NCI-H1436 (cell line): ENCODE measurements around the gene TUSC2.
"Not testable (repeated sequence)": the region's sequence is repeated elsewhere in the genome, so short reads cannot be mapped to it uniquely, and the experiment has no call there.

Source experiments
- DNase-seq: peaks from one replicate; lab custom pipeline; 2025; lab: John Stamatoyannopoulos, UW

TUSC2 gene

DNA sequence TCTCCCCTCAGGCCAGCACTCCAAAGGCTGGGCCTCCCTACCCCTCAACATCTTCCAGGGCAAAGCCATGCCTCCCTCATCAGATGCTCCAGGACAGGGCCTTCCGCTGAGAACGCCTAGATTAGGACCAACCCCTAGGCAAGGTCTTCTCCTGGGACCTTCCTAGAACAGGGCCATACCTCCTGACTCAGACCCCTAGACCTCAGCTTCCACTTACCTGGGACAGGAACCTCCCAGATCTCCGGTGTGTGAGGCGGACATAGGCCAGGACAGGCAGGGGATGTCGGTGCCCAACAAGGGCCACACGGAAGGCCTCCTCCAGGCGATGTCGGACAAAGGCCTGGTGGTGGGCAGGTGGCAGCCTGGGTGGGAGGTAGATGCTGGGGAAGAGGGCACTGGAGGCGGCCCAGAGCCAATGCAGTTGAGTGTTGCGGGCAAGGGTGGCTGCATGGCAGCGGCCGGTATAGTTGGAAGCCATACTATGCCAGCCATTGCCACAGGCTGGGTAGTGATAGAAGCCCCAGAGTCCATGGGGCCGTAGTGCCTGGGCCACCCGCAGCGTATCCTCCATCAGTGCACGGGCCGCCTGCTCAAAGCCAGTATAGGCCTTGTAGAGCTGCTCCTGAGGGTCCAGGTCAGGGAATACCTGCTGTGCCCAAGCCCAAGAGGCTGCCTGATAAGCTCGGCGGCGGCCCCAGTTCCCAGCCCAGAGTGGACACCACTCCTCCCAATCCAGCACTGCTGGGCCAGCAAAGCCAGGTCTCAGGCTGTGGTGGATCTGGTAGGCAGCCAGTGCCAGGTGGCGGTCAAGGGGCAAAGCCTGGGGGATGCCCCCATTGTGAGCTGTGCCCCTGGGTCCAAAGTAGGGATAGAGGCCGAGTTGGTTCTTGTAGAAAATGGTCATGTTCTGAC is 33.3 kb downstream of the TUSC2 start:
- no peak for DNase-seq

DNA sequence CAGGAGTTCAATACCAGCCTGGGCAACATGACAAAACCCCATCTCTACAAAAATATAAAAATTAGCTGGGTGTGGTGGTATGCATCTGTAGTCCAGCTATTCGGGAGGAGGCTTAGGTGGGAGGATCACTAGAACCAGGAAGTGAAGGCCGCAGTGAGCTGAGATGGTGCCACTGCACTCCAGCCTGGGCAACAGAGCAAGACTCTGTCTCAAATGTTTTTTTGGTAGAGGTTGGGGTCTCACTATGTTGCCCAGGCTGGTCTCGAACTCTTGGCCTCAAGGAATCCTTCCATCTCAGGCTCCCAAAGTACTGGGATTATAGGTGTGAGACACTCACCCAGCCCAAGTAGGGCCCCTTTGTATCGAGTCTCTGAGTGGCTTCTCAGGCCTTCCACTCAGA is 33.9 kb downstream of the TUSC2 start:
- DNase-seq, result no peak

DNA sequence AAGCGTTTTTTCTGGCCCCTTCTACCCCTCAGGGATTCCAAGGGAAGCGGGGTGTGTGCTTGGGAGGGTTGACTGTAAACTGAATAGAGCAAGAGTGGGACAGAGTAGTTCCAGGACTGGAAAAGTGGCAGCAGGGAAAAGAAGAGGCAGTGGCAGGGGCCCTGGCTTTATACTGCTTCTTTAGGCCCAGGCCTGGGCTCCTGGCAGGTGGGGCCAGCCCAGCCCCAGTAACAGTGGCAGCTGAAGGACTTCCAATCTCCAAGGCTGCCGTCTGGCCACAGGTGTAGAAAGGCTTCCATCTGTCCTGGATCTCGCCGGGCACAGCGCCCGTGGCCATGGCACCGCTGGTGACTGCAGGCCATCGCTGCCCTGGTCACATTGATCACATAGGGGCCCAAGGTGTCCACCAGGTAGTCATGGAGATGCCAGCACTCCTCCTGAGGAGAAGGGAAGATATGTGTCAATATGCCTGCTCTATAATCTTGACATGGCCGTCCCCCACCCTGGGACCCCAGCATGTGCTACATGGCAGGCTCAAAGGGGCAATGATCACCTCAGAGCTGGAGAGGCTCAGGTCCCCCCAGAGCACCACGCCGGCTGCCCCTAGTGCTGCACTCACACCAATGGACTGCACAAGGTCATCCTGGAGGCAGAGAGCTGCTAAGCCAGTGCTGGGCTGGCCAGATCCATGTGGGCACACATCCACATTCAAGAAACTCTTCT is 34.8 kb downstream of the TUSC2 start:
- no peak for DNase-seq

DNA sequence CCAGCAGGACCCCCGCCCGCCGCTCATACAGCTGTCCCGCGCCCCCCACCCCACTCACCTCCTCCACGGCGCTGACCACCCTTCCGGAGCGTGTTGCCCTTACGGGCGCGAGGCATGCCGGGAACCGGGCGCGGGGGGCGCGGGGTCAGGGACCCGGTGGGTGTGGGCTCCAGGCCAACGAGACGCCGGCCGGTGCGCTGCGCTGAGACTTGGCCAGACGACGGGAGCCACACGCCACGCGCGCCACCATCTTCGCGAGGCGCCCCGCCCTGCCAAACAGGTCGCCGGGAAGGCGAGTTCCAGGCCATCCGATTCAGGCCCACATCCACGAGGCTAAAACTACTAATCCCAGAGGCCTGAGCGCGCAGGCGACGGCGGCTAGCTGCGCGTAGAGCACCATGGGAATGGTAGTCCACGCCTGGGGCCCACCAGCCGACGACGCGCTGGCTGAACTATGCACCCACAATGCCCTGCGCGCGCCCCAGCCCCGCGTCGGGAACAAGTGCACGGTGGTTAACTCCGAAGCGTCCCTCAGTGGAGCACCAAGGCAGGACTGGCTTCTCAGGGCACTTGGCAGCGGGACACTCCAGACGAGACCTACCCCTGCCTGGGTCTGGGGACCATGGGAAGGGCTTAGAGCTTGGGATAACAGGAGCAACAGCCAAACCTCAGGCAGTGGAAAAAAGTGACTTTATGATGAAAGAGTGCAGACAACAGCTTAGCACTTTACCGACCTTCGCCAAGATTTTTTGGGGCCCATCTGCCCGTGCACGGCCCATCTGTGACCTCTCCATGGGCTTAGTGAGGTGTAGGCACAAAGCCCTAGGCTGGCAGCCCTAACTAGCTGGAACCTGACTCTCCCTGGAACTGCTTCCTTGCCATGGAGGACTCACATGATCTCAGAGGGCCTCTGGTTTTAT is 35.6 kb downstream of the TUSC2 start, which contains the start of gene IFRD2:
Gene IFRD2 (minus strand): TSS at position 271 of the 920 bp plus-strand sequence. CDS start 155 bp downstream, at position 116.
- peak; percentile 83 for DNase-seq

DNA sequence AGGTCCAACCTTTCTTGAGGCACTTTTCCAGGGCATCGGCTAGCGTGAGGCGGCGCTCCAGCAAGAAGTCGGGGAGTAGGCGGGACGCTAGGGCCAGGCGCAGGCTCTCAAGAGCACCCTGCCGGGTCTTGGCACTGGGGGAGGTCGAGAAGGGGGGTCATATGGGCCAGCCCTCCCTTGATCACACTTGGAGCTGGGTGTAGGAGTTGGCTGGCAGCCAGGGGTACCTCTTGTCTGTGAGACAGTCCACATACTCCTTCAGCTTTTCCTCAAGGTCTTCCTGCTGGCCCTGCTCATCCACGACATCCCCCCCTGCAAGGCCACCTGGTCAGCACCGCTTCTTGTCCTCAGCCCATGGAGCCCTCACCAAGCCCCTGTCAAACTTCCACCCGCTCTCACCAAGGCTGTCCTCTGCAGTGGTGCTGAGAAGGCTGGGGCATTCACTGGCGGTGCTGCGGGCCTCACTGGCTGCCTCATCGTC is 37.8 kb downstream of the TUSC2 start:
- no peak for DNase-seq

DNA sequence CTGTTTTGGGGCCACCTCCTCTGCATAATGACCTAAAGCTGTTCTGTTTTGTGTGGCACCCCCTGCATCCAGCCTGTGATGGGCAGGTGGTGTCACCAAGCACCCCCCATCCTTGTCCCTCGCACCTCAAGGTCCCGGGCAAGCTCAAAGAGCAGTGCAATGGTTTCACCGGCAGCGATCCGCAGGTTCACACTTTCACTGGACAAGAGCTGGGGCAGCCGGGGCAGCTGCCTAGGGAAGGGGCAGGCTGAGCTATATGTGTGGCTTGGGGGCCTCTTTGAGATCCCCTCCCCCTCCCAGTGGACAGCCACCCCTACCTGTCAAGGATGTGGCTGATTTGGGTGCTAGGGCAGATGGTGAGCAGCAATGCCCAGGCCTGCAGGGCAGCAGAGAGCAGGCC is 38.9 kb downstream of the TUSC2 start:
- no peak for DNase-seq

DNA sequence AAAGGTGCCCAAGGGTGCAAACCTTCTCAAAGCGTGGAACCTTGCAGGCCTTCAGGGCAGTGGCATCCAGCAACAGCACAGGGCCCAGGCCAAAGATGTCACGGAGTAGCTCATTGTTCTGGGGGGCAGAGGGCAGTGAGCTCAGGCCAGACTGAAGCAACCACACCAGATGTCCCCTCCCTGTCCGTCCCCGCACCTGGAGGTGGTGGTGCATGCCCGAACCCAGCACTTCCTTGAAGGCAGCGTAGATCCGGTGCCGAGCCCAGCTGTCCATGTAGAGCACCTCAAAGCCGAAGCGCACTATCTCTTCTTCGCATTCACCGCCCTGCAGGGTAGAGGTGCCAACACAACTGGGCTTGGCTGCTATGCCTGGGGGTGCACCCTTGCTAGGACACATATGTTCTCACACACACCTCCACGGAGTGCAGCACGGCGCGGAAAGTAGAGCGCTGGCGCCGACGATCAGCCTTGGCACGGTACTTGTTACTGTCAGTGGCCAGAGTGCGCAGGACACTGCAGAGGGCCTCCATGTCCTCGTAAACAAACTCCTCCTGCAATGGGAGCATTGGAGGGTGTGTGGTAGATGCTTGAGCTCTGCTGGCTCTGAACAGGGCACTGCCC is 39.5 kb downstream of the TUSC2 start:
- DNase-seq, result no peak

DNA sequence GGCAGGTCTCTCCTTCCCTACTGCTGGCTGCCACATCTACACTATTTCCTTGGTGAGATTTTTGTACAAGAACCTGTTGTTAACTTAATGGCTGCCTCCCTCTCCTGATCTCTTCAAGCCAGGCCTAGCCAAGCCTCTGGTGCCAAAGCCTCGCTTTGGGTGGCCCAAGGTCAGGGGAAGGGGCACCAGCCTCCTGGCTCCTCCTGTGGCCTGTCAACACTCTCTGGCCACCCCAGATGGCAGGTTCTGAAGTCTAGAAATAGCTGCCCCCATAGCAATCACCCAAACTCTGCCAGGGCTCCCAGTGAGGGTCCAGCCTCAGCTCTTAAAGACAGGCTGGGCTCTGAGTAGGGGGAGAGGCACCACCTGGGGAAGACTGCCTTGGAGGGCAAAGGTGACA is 40.8 kb downstream of the TUSC2 start:
- no peak for DNase-seq

DNA sequence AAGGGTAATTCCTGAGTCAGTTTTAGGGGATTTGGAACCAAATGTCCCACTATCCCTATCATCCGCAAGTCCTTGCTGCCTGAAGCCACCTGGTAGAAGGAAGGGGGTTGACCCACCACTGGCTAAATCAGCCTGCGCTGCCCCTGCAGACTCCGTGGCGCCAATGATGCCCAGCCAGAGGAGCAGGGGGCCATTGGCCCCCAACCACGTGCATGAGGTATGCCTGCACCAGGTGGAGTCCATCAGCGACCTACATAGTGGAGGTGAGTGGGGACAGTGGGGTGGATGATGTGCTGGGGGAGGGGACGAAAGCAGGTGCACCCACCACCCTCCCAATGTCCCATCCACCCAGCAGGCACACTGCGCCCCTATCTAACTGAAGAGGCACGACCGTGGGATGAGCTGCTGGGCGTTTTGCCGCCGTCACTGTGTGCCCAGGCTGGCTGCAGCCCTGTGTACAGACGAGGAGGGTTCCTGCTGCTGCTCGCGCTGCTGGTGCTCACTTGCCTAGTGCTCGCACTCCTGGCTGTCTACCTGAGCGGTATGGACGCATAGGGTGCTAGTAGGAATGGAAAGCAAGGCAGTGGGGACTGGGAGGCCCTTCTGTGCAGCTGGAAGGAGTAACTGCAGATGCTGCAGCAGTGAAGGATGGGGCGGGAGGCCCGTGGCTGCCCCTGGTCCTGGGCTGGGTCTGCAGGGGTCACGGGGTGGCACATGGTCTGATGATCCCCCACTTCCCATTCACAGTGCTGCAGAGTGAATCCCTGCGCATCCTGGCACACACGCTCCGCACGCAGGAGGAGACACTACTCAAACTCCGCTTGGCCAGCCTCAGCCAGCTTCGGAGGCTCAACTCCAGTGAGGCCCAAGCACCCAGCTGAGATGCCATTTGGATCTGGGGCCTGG is 41.4 kb downstream of the TUSC2 start:
- no peak for DNase-seq

DNA sequence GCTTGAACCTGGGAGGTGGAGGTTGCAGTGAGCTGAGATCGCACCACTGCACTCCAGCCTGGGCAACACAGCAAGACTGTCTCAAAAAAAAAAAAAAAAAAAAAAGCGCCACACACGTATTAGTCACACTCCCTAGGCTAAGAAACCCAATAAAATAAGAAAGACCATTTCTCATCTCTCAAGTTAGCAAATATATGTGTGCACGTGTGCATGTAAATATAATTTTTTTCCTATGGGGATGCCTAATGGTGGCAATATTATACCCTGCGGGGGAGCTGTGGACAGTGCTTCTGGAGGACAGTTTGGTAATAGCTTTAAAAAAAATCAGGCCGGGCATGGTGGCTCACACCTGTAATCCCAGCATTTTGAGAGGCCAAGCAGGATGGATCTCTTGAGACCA is 43.9 kb downstream of the TUSC2 start:
- not testable (repeated sequence) for DNase-seq

DNA sequence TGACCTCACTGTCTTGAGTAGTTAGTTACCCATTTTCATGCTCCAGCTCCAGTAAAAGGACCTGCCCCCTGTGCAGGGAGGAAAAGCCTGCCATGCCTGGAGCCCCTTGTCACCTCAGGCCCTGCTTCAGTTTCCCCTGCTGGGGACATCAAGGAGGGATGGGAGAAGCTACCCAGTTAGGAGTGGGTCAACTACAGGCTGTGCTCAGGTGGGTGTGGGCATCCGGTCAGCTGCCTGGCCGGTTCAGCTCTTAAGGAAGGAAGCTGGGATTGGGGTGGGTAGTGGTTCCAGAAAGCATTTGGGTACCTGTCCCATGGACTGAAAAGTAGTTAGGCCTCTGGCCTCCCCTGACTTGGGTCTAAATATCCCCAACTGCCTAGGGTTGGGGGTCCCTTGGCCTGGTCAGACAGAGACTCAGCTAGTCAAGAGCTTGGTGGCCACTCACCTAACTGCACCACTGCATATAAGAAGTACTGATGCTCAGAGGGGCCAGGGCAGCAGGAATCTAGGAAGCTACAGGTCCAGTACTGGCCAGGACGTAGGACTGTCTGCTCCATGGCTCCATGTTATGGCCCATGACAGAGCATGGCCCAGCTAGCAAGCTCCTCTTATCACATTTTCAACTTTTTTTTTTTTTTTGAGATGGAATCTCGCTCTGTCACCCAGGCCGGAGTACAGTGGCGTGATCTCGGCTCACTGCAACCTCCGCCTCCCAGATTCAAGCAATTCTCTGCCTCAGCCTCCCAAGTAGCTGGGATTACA is 48.6 kb downstream of the TUSC2 start:
- DNase-seq, result no peak

DNA sequence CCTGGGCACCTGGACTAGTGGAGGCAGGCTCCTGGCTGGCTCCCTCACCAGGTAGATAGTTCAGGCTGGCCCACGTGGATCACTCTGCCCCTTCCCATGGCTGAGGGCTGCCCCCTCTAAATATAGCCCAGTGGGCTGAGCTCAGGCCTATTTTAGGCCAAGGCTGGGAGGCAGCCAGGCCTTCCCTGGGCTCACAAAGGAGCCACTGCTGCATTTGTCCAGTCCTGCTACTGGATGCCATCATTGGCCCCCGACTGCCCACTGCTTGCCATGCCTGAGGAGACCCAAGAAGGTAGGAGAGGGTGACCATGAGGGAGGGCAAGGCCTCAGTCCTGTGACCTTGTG is 49.2 kb downstream of the TUSC2 start, which contains the start of gene LSMEM2:
Gene LSMEM2 (plus strand): TSS at position 208 of the 345 bp plus-strand sequence. CDS start 27 bp downstream, at position 235.
- no peak for DNase-seq

DNA sequence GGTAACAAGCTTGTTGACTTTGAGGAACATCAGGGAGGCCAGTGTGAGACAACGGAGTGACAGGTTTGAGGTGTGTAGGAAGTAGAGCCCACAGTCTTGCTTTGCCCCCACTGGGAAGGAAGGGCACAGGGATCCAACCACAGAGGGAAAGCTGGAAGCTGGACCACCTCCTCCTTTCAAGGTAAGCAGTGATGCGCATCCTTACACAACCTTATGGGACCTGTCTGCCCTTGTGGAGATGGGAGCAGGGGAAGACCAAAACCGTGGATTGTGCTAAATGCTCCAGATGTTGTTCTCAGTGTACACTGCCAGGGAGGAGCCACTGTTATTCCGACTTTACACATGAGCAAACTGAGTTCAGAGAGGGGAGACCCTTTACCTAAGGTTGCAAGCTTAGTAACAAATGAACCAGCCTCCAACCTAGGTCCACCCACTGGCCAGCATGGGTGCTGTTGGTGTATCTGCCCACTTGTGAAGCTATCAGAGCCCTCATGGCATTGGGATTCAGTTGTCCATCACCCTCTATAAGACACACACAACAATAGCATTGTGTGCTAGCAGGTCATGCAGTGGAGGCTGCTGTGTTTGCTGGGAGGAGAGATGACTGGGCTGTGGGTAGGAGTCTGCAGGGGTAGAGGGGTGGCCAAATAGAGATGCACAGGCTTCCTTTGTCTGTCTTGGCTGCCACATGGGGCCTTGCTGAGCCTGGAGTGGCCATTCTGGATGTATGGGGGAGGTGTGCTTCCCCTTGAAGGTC is 49.7 kb downstream of the TUSC2 start:
- DNase-seq, result no peak

DNA sequence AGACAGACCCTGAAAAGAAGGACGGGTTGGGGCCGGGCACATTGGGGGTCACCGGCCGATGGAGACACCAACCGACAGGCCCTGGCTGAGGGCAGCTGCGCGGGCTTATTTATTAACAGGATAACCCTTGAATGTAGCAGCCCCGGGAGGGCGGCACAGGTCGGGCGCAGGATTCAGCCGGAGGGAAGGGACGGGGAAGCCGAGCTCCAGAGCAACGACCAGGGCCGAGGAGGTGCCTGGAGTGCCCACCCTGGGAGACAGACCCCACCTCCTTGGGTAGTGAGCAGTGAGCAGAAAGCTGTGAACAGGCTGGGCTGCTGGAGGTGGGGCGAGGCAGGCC is 51.3 kb downstream of the TUSC2 start:
- DNase-seq, result no peak

DNA sequence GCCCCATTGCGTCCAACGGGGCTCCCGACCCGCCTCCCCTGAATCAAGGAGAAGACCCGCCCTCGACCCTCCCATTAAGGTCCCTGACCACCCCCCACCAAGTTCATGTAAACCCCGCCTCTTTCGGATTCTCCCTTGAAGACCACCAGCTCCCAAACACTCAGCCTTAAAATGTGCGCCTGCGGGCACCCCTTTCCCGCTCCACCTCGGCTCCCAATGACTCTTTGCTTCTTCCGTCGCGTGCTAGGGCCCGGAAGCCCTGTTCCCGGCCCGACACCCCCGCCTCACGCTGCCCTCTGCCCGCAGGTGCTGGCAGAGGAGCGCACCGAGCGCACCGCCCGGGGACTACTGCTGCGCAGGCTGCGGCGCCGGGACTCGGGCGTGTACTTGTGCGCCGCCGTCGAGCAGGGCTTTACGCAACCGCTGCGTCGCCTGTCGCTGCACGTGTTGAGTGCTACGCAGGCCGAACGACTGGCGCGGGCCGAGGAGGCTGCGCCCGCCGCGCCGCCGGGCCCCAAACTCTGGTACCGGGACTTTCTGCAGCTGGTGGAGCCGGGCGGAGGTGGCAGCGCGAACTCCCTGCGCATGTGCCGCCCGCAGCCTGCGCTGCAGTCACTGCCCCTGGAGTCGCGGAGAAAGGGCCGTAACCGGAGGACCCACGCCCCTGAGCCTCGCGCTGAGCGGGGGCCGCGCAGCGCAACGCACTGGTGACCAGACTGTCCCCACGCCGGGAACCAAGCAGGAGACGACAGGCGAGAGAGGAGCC is 51.8 kb downstream of the TUSC2 start:
- no peak for DNase-seq

DNA sequence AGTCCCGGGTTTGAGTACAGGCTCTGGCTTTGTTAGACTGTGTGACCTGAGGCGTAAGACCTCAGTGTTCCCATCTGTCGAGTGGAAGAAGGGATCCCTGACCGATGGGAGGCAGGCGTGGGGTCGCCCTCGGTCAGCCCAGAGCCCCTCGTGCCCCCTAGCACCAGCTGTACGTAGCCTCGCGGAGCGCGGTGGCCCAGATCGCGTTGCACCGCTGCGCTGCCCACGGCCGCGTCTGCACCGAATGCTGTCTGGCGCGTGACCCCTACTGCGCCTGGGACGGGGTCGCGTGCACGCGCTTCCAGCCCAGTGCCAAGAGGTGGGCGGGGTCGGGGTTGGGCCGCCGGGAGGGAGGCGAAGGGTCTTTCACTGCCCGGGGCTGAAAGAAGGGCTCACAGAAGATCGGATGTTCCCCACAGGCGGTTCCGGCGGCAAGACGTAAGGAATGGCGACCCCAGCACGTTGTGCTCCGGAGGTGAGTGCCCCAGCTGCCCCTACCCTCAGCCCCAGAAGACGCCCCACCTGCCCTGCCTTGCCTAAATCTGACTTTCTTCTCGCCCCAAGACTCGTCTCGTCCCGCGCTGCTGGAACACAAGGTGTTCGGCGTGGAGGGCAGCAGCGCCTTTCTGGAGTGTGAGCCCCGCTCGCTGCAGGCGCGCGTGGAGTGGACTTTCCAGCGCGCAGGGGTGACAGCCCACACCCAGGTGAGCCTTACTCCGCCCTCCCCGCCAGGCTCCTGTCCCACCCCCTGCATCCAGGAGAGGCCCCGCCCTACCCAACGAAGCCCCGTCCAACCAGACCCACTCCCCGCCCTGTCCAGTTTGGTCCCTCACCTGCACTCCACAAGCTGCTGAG is 52.7 kb downstream of the TUSC2 start:
- no peak for DNase-seq
